OCI-LY7 (cell line): ENCODE results near the gene TNFRSF17. TPM values are rescaled to one million over a fixed set of nuclear protein-coding genes. Genes with fewer than 3 reads are reported as not detected.

ENCODE experiments used
- BruUV-seq: library from RNA; stranded (reverse); fragments of 400-500 nt; replicated peaks from 2 replicates; lab custom pipeline; 2021; lab: Mats Ljungman, UMichigan
- CTCF ChIA-PET: fragments of 300-600 bp; sonication (Branson Sonifier 250); formaldehyde crosslinking; loops from one replicate; lab custom pipeline; 2022; ENCODE audit warnings: antibody characterized with exemption; ENCODE audit not compliant: unreplicated experiment; lab: Charles Lee
- POLR2A ChIA-PET: fragments of 300-600 bp; sonication (Branson Sonifier 250); formaldehyde crosslinking; loops from one replicate; lab custom pipeline; 2022; ENCODE audit warnings: antibody characterized with exemption; lab: Charles Lee
- DNase-seq: peaks from one replicate; pipeline ENCODE4 v3.0.0-alpha.2; 2015; ENCODE audit warnings: low spot score
- H2AFZ ChIP-seq: fragments of 200-600 bp; sonication (generic), shearing (Covaris generic); 2 replicates; pipeline ENCODE4 v1.6.1; 2014; ENCODE audit warnings: mild to moderate bottlenecking, antibody characterized with exemption, low read length, moderate library complexity
- H3K27ac ChIP-seq: fragments of 200-600 bp; sonication (generic); 2 replicates; pipeline ENCODE4 v1.5.1; 2014; ENCODE audit warnings: mixed run types, low read depth, mild to moderate bottlenecking, moderate library complexity, low read length, inconsistent platforms; ENCODE audit not compliant: poor library complexity, severe bottlenecking
- H3K36me3 ChIP-seq: fragments of 200-600 bp; sonication (generic); 2 replicates; pipeline ENCODE4 v1.6.1; 2014; ENCODE audit warnings: mild to moderate bottlenecking, antibody characterized with exemption, low read length, moderate library complexity, mixed read lengths; ENCODE audit not compliant: insufficient read depth
- H3K4me1 ChIP-seq: fragments of 200-600 bp; sonication (generic); 2 replicates; pipeline ENCODE4 v1.5.1; 2014; ENCODE audit warnings: mild to moderate bottlenecking, low read length; ENCODE audit not compliant: insufficient read depth, poor library complexity, severe bottlenecking
- H3K4me2 ChIP-seq: fragments of 200-600 bp; sonication (generic); 2 replicates; pipeline ENCODE4 v1.6.1; 2014; ENCODE audit warnings: mild to moderate bottlenecking, low read length
- H3K4me3 ChIP-seq: fragments of 200-600 bp; sonication (generic); 2 replicates; pipeline ENCODE4 v1.5.1; 2014; ENCODE audit warnings: mild to moderate bottlenecking, low read depth, low read length; ENCODE audit not compliant: poor library complexity, severe bottlenecking
- H3K79me2 ChIP-seq: fragments of 200-600 bp; sonication (generic); 2 replicates; pipeline ENCODE4 v1.6.1; 2016; ENCODE audit warnings: low read depth, mild to moderate bottlenecking, low read length, moderate library complexity, mixed read lengths; ENCODE audit not compliant: insufficient read depth
- H3K9me2 ChIP-seq: fragments of 200-600 bp; sonication (generic); 2 replicates; pipeline ENCODE4 v1.6.1; 2016; ENCODE audit warnings: mild to moderate bottlenecking, low read length, mixed read lengths; ENCODE audit not compliant: insufficient read depth
- H3K9me3 ChIP-seq: fragments of 200-600 bp; sonication (generic); 2 replicates; pipeline ENCODE4 v1.6.1; 2014; ENCODE audit warnings: mild to moderate bottlenecking, mixed run types, low read length, mixed read lengths
- H4K20me1 ChIP-seq: fragments of 200-600 bp; sonication (generic); 2 replicates; pipeline ENCODE4 v1.6.1; 2014; ENCODE audit warnings: mild to moderate bottlenecking, antibody characterized with exemption, low read length, moderate library complexity, mixed read lengths; ENCODE audit not compliant: insufficient read depth
- EZH2phosphoT487 ChIP-seq: fragments of 200-600 bp; sonication (generic); IDR thresholded peaks from 2 replicates; pipeline ENCODE4 v1.6.1; 2018; ENCODE audit warnings: low read depth, borderline replicate concordance, mild to moderate bottlenecking, mixed run types, antibody characterized with exemption, low read length, moderate library complexity, mixed read lengths
- intact Hi-C: fragments of 100-400 bp; cut with micrococcal nuclease; formaldehyde crosslinking; loops from one replicate; pipeline ENCODE4 v1.10.0; 2022; ENCODE audit not compliant: unreplicated experiment
- total RNA-seq, 2 experiments: library from RNA; depleted of rRNA in 1 of 2; stranded (reverse); fragments of >200 nt in 1 of 2; shearing (Covaris generic) in 1 of 2; gene quantifications; 2 replicates each; pipeline ENCODE4 v1.2.3, GENCODE V29; 2014 to 2022
- TF ChIP-seq, protein P1 (sequence below): fragments of 200-600 bp; sonication (generic); conservative IDR thresholded peaks from 2 replicates; pipeline ENCODE4 v1.5.1; 2014; ENCODE audit warnings: mild to moderate bottlenecking, antibody characterized with exemption, low read length, moderate library complexity, mixed read lengths

The TNFRSF17 gene
- total RNA-seq, 2 experiments from 2014 or later = 33.6 to 58.2 TPM

DNA sequence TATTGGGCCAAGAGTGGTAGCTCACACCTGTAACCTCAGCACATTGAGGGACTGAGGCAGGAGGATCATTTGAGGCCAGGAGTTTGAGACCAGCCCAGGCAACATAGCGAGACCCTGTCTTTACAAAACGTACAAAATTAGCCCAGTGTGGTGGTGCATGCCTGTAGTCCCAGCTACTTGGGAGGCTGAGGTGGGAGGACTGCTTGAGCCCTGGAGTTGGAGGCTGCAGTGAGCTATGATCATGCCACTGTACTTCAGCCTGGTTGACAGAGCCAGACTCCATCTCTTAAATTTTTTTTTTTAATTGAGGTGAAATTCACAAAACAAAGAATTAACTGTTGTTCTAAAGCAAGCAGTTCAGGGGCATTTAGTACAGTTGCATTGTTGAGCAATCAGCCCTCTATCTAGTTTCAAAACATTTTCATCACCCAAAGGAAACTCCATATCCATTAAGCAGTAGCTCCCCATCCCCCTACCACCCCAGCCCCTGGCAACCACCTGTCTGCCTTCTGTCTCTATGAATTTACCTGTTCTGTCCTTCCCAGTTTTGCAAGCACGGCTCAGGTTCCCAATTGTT lies 27.1 kb downstream of the TNFRSF17 start:
- TF ChIP-seq EZH2phosphoT487 = no peak
- TF ChIP-seq, protein P1, sequence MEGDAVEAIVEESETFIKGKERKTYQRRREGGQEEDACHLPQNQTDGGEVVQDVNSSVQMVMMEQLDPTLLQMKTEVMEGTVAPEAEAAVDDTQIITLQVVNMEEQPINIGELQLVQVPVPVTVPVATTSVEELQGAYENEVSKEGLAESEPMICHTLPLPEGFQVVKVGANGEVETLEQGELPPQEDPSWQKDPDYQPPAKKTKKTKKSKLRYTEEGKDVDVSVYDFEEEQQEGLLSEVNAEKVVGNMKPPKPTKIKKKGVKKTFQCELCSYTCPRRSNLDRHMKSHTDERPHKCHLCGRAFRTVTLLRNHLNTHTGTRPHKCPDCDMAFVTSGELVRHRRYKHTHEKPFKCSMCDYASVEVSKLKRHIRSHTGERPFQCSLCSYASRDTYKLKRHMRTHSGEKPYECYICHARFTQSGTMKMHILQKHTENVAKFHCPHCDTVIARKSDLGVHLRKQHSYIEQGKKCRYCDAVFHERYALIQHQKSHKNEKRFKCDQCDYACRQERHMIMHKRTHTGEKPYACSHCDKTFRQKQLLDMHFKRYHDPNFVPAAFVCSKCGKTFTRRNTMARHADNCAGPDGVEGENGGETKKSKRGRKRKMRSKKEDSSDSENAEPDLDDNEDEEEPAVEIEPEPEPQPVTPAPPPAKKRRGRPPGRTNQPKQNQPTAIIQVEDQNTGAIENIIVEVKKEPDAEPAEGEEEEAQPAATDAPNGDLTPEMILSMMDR = no peak
- Histone ChIP-seq H3K4me1 (peaks cover 7% of the 10 kb centered on the region), H3K27ac (no peak overlapping the region), H3K79me2 (no peaks in the 10 kb centered on the region), H3K4me2 (no peak overlapping the region), H3K4me3 (no peak overlapping the region), H3K9me3 (no peaks in the 10 kb centered on the region), H4K20me1 (no peaks in the 10 kb centered on the region), H2AFZ (no peak overlapping the region), H3K36me3 (no peaks in the 10 kb centered on the region), H3K9me2 (no peaks in the 10 kb centered on the region)
- ChIA-PET POLR2A (interaction anchor here (0.7 kb wide), 1 partner anchor 164 kb away, joined by 3 read pairs; no protein-coding TSS in a partner anchor), CTCF (no interaction called here)
- DNase-seq = no peak
- no TSS peak for BruUV-seq
- intact Hi-C loops = no loop called here

DNA sequence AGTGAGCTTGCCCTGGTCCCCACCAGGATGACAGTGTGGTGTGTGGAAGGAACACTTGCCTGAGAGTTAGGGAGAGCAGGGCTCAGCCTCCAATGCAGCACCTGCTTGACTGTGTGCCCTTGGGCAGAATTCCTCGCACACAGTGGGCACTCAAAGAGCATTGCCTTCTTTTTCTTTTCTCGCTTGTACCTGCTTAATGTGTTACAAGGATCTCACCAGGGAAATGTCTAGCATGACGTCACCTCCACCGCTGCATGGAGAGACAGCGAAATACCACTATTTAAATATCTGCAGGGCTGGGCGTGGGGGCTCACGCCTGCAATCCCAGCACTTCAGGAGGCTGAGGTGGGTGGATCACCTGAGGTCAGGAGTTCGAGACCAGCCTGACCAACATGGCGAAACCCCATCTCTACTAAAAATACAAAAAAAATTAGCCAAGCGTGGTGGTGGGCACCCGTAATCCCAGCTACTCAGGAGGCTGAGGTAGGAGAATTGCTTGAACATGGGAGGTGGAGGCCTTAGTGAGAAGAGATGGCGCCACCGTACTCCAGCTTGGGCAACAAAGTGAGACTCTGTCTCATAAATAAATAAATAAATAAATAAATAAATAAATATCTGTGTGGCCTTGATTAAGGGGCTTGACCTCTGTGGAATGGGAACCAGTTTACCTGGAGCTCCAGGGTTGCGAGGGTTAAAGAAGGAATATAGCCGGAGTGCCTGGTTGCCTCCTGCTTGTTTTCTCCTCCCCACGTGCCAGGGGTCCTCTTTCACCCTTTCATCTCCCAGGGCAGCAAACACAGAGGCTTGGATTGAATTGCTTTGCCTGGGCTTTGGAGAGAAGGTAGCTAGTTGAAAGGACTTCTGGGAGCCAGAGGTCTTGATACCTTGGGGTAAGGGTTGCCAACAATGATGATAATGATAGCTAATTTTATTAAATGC lies 27.8 kb downstream of the TNFRSF17 start:
- no peaks in the 10 kb centered on the region for H3K9me3 ChIP-seq
- no TSS peak for BruUV-seq
- H3K79me2 ChIP-seq = no peaks in the 10 kb centered on the region
- CTCF ChIA-PET = no interaction called here
- TF ChIP-seq EZH2phosphoT487 = no peak
- TF ChIP-seq, protein P1 = no peak
- H3K36me3 ChIP-seq = no peaks in the 10 kb centered on the region
- intact Hi-C loops = no loop called here
- DNase-seq = no peak
- no peak overlapping the region for H2AFZ ChIP-seq
- H3K4me3 ChIP-seq = no peak overlapping the region
- H3K4me2 ChIP-seq = no peak overlapping the region
- no peaks in the 10 kb centered on the region for H4K20me1 ChIP-seq
- POLR2A ChIA-PET = interaction anchor here (0.5 to 0.7 kb wide), 2 partner anchors 9 to 165 kb away, joined by 3 read pairs; no protein-coding TSS in a partner anchor
- H3K27ac ChIP-seq = no peak overlapping the region
- H3K4me1 ChIP-seq = peaks cover 14% of the 10 kb centered on the region
- H3K9me2 ChIP-seq = no peaks in the 10 kb centered on the region
